ENCODE measurements around the gene LRP1.

DNA sequence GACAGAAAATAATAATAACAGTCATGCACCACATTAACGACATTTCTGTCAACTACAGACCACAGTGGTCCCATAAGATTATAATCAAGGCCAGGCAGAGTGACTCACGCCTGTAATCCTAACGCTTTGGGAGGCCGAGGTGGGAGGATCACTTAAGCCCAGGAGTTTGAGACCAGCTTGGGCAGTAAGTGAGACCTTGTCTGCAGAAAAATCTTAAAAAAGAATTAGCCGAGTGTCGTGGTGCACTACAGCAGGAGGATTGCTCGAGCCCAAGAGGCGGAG lies 30.8 kb upstream of the LRP1 start:
- TF ChIP-seq POLR2AphosphoS5 (IDR thresholded peaks at IDR 0.05; ENCODE audit: borderline replicate concordance, low read depth, low read length): no peak
- no peak for TF ChIP-seq EZH2 (IDR thresholded peaks at IDR 0.05)
- TF ChIP-seq FOXP2 (optimal IDR thresholded peaks at IDR 0.05; ENCODE audit: control extremely low read depth, extremely low read length, insufficient read depth): no peak

Data from SK-N-MC (cell line).